ENCODE measurements around the gene GADD45G.

Gene GADD45G

DNA sequence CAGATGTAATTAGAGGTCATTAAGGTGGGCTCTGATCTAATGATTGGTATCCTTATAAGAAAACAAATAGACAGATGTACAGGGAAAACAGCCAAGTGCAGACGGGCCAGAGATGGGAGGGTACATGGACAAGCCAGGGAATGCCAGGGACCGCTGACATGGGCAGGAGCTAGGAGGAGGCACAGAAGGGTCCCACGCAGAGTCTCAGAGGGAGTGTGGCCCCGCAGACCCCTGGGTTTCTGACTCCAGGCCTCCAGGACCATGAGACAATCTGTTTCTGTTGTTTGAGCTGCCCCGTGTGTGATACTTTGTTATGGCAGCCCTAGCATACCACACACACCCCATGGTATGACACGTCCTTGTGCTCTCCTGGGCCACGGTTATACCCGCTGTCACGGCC, 29.1 kb downstream of the GADD45G start:
- Histone ChIP-seq H3K27ac (ENCODE audit: low read depth, low read length, severe bottlenecking) (no peak overlapping the region), H3K36me3 (ENCODE audit: control insufficient read depth, insufficient read depth, low read length) (no peaks in the 10 kb centered on the region), H3K9me3 (ENCODE audit: control insufficient read depth, low read length) (no peaks in the 10 kb centered on the region), H3K4me3 (ENCODE audit: extremely low read depth, insufficient read depth, low read length, poor library complexity, severe bottlenecking) (no peak overlapping the region), H3K4me1 (ENCODE audit: control insufficient read depth, insufficient read depth, low read length, poor library complexity, severe bottlenecking) (peaks cover 26% of the 10 kb centered on the region)
- WGBS, 2 experiments (ENCODE audit: insufficient coverage in 2 of 2), result 94 to 96% methylated on average over 9 of the region's 9 CpGs

DNA sequence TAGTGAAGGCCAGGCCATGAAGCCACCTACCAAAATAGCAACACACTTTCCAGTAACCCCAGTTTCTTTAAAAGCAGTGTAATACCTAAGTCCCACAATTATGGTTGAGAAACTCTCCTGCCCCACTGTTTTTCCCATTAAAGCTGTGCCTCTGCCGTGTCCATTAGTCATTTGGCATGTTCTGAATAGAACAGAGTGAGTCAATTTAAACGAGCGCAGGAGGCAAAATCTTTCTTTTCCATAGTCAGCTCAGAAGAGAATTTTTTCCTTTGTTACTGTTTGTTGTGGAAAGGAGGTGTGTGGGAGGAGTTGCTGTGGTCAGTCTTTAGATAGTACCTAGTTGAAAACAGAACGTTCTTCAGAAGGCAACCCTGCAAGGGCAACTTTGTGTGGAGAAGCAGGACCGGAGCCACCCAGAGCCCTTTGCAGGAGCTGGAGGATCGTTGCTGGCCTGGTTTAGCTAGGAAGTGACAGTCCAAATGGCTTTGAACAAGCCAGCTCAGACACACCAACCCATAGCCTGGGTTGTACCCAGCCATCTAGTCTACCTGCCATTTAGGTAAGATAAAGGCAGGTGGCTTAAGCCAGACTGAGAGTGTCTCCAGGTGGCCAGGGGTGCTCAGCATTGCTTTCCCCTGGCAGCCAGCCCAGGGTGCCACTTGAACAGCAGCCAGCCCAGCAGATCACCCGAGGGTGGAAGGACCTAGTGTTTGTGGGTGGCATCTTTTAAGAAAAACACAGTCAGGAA, 30.4 kb downstream of the GADD45G start:
- WGBS, 2 experiments (ENCODE audit: insufficient coverage in 2 of 2), result 84 to 86% methylated on average over 3 to 6 of the region's 7 CpGs
- no peak overlapping the region for H3K27ac ChIP-seq (ENCODE audit: low read depth, low read length, severe bottlenecking)
- H3K4me1 ChIP-seq (ENCODE audit: control insufficient read depth, insufficient read depth, low read length, poor library complexity, severe bottlenecking), result peaks cover 29% of the 10 kb centered on the region
- H3K36me3 ChIP-seq (ENCODE audit: control insufficient read depth, insufficient read depth, low read length), result no peaks in the 10 kb centered on the region
- H3K4me3 ChIP-seq (ENCODE audit: extremely low read depth, insufficient read depth, low read length, poor library complexity, severe bottlenecking), result no peak overlapping the region
- no peaks in the 10 kb centered on the region for H3K9me3 ChIP-seq (ENCODE audit: control insufficient read depth, low read length)

DNA sequence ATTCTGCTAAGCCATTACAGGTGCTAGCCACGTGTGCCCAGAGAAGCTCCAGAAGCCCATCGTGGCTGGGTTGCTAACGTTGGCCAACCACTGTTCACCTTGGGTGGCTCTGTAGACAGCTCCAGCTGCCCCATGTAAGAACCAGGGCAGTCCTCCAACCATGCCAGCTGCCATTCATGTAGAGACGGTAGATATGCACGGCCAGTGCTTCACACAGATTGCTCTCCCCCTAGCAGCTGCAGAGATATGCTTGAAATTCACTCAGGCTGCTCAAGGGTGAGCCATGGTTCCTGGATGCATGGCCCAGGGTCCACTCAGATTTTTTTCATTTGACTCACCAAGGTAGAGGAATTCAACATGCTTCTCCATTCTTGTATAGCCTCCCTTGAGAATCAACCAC, 31.0 kb downstream of the GADD45G start:
- Histone ChIP-seq H3K4me1 (ENCODE audit: control insufficient read depth, insufficient read depth, low read length, poor library complexity, severe bottlenecking) (peaks cover 23% of the 10 kb centered on the region), H3K27ac (ENCODE audit: low read depth, low read length, severe bottlenecking) (no peak overlapping the region), H3K36me3 (ENCODE audit: control insufficient read depth, insufficient read depth, low read length) (no peaks in the 10 kb centered on the region), H3K9me3 (ENCODE audit: control insufficient read depth, low read length) (no peaks in the 10 kb centered on the region), H3K4me3 (ENCODE audit: extremely low read depth, insufficient read depth, low read length, poor library complexity, severe bottlenecking) (no peak overlapping the region)
- WGBS, 2 experiments (ENCODE audit: insufficient coverage in 2 of 2), result 90 to 97% methylated on average over 5 of the region's 5 CpGs

- Histone ChIP-seq H3K36me3 (ENCODE audit: control insufficient read depth, insufficient read depth, low read length) (no peaks in the 10 kb centered on the region), H3K9me3 (ENCODE audit: control insufficient read depth, low read length) (no peaks in the 10 kb centered on the region), H3K27ac (ENCODE audit: low read depth, low read length, severe bottlenecking) (no peak overlapping the region), H3K4me1 (ENCODE audit: control insufficient read depth, insufficient read depth, low read length, poor library complexity, severe bottlenecking) (peaks cover 16% of the 10 kb centered on the region), H3K4me3 (ENCODE audit: extremely low read depth, insufficient read depth, low read length, poor library complexity, severe bottlenecking) (no peak overlapping the region)
- 82 to 87% methylated on average over 5 to 6 of the region's 6 CpGs for WGBS, 2 experiments (ENCODE audit: insufficient coverage in 2 of 2)
These were observed 33.0 kb downstream of the GADD45G start for GRCh38 chr9:89637787-89638186.

DNA sequence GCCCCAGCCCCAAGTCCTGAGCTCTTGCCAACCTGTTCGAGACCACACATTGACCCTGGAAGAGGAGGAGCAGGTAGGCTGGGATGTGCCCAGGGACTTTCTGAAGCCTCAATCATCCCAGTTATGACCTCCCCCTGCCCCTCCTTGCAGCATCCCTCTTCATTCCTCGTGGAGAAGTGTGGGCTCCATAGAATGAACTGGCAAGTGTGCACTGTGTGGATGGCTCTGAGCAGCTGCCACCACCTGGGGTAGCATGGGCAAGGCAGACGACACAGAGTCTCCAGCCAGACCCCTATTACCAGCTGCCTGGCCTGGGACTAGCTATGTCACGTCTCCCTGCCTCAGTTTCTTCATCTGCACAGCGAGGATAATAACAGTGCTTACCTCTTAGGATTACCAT, 33.5 kb downstream of the GADD45G start:
- 96 to 100% methylated on average over 2 to 5 of the region's 5 CpGs for WGBS, 2 experiments (ENCODE audit: insufficient coverage in 2 of 2)
- Histone ChIP-seq H3K4me3 (ENCODE audit: extremely low read depth, insufficient read depth, low read length, poor library complexity, severe bottlenecking) (no peak overlapping the region), H3K4me1 (ENCODE audit: control insufficient read depth, insufficient read depth, low read length, poor library complexity, severe bottlenecking) (peaks cover 16% of the 10 kb centered on the region), H3K27ac (ENCODE audit: low read depth, low read length, severe bottlenecking) (no peak overlapping the region), H3K36me3 (ENCODE audit: control insufficient read depth, insufficient read depth, low read length) (no peaks in the 10 kb centered on the region), H3K9me3 (ENCODE audit: control insufficient read depth, low read length) (no peaks in the 10 kb centered on the region)

DNA sequence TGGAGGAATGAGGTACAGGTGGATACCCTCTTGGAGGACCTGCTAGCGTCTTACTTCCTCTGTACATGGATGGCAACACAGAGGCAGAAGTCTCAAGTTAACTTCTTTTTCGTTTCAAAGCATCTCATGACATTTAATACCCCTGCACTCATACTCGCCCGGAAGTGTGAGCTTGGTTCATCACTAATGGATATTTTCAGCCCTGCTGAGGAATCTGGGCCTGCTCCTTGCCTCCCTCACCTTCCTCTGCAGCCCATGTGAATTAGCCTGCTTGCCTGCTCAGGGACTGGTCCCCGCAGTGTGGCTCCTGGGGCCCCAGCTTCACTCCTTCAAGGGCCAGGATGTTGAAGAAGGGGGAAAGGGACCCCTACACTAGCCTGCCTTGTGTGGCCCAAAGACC, 34.1 kb downstream of the GADD45G start:
- H3K4me3 ChIP-seq (ENCODE audit: extremely low read depth, insufficient read depth, low read length, poor library complexity, severe bottlenecking), result no peak overlapping the region
- no peak overlapping the region for H3K27ac ChIP-seq (ENCODE audit: low read depth, low read length, severe bottlenecking)

GRCh38 chr9:89639367-89639795, 34.6 kb downstream of the GADD45G start:
- WGBS, 2 experiments (ENCODE audit: insufficient coverage in 2 of 2), result 81 to 89% methylated on average over 11 to 12 of the region's 13 CpGs
- Histone ChIP-seq H3K36me3 (ENCODE audit: control insufficient read depth, insufficient read depth, low read length) (no peaks in the 10 kb centered on the region), H3K4me3 (ENCODE audit: extremely low read depth, insufficient read depth, low read length, poor library complexity, severe bottlenecking) (no peak overlapping the region), H3K27ac (ENCODE audit: low read depth, low read length, severe bottlenecking) (no peak overlapping the region), H3K9me3 (ENCODE audit: control insufficient read depth, low read length) (no peaks in the 10 kb centered on the region), H3K4me1 (ENCODE audit: control insufficient read depth, insufficient read depth, low read length, poor library complexity, severe bottlenecking) (peaks cover 16% of the 10 kb centered on the region)

More for the DNA sequence above, 34.1 kb downstream of the GADD45G start:
- no peaks in the 10 kb centered on the region for H3K9me3 ChIP-seq (ENCODE audit: control insufficient read depth, low read length)
- peaks cover 16% of the 10 kb centered on the region for H3K4me1 ChIP-seq (ENCODE audit: control insufficient read depth, insufficient read depth, low read length, poor library complexity, severe bottlenecking)
- no peaks in the 10 kb centered on the region for H3K36me3 ChIP-seq (ENCODE audit: control insufficient read depth, insufficient read depth, low read length)
- 95 to 100% methylated on average over 3 to 4 of the region's 5 CpGs for WGBS, 2 experiments (ENCODE audit: insufficient coverage in 2 of 2)

DNA sequence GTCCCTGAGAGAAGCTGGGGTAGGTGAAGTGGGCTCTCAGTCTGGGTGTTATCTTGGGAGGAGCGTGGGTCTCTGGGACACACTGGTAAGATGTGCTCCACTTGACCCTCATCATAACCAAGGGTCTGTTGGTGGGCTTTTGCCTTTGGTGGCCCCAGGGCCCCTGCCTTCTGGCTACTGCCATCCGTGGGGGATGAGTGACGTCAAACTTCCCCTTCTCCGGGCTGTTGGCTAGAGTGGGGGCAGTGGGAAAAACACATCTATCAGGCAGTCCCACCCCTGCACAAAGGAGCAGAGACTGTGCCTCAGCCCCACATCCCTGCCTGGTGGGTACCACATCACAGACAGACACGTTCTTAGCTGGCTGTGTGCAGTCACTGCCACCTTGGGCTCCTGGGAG, 35.1 kb downstream of the GADD45G start:
- Histone ChIP-seq H3K9me3 (ENCODE audit: control insufficient read depth, low read length) (peaks cover 4% of the 10 kb centered on the region), H3K4me3 (ENCODE audit: extremely low read depth, insufficient read depth, low read length, poor library complexity, severe bottlenecking) (no peak overlapping the region), H3K27ac (ENCODE audit: low read depth, low read length, severe bottlenecking) (no peak overlapping the region), H3K36me3 (ENCODE audit: control insufficient read depth, insufficient read depth, low read length) (no peaks in the 10 kb centered on the region), H3K4me1 (ENCODE audit: control insufficient read depth, insufficient read depth, low read length, poor library complexity, severe bottlenecking) (peaks cover 11% of the 10 kb centered on the region)
- 91 to 100% methylated on average over 1 to 3 of the region's 5 CpGs for WGBS, 2 experiments (ENCODE audit: insufficient coverage in 2 of 2)

GRCh38 chr9:89640361-89640760, 35.5 kb downstream of the GADD45G start:
- peaks cover 4% of the 10 kb centered on the region for H3K9me3 ChIP-seq (ENCODE audit: control insufficient read depth, low read length)
- WGBS, 2 experiments (ENCODE audit: insufficient coverage in 2 of 2), result 93 to 98% methylated on average over 2 to 10 of the region's 11 CpGs
- H3K27ac ChIP-seq (ENCODE audit: low read depth, low read length, severe bottlenecking), result no peak overlapping the region
- no peaks in the 10 kb centered on the region for H3K36me3 ChIP-seq (ENCODE audit: control insufficient read depth, insufficient read depth, low read length)
- H3K4me1 ChIP-seq (ENCODE audit: control insufficient read depth, insufficient read depth, low read length, poor library complexity, severe bottlenecking), result peaks cover 7% of the 10 kb centered on the region
- no peak overlapping the region for H3K4me3 ChIP-seq (ENCODE audit: extremely low read depth, insufficient read depth, low read length, poor library complexity, severe bottlenecking)

DNA sequence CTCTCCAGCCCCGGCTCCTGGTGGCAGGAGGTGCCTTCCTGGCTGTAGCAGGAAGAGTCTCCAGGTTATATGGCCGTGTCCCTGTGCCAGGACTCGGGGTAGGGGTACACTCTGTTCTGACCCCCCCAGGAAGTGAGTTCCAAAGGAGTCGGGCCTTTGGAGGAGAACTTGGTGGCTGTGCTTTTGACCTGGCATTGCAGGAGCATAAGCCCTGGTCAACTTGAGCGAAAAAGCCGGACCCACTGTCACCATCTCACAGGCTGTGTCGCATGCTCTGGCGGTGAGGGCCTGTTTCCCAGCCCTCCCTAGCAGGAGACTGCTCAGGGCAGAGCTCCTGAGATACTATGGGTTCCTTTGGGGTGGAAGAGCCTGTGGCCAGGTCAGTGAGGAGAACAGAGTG, 36.0 kb downstream of the GADD45G start:
- Histone ChIP-seq H3K4me1 (ENCODE audit: control insufficient read depth, insufficient read depth, low read length, poor library complexity, severe bottlenecking) (peaks cover 3% of the 10 kb centered on the region), H3K27ac (ENCODE audit: low read depth, low read length, severe bottlenecking) (no peak overlapping the region)

GRCh38 chr9:89641980-89642379, 37.2 kb downstream of the GADD45G start:
- peaks cover 3% of the 10 kb centered on the region for H3K4me1 ChIP-seq (ENCODE audit: control insufficient read depth, insufficient read depth, low read length, poor library complexity, severe bottlenecking)
- no peaks in the 10 kb centered on the region for H3K36me3 ChIP-seq (ENCODE audit: control insufficient read depth, insufficient read depth, low read length)
- no peak overlapping the region for H3K4me3 ChIP-seq (ENCODE audit: extremely low read depth, insufficient read depth, low read length, poor library complexity, severe bottlenecking)
- peaks cover 4% of the 10 kb centered on the region for H3K9me3 ChIP-seq (ENCODE audit: control insufficient read depth, low read length)
- H3K27ac ChIP-seq (ENCODE audit: low read depth, low read length, severe bottlenecking), result no peak overlapping the region
- 90 to 98% methylated on average over 4 of the region's 4 CpGs for WGBS, 2 experiments (ENCODE audit: insufficient coverage in 2 of 2)

More for the DNA sequence above, 36.0 kb downstream of the GADD45G start:
- 92 to 100% methylated on average over 3 to 8 of the region's 8 CpGs for WGBS, 2 experiments (ENCODE audit: insufficient coverage in 2 of 2)
- Histone ChIP-seq H3K36me3 (ENCODE audit: control insufficient read depth, insufficient read depth, low read length) (no peaks in the 10 kb centered on the region), H3K9me3 (ENCODE audit: control insufficient read depth, low read length) (peaks cover 4% of the 10 kb centered on the region), H3K4me3 (ENCODE audit: extremely low read depth, insufficient read depth, low read length, poor library complexity, severe bottlenecking) (no peak overlapping the region)

Data from mesodermal cell (in vitro differentiated cells).